K562 (cell line): Measurements from ENCODE around the gene PHF10. TPM values are rescaled to one million over a fixed set of nuclear protein-coding genes. Genes with fewer than 3 reads are reported as not detected.
A peak's percentile ranks its signal among the peaks of the same experiment; 100 is the strongest.

Experiments used
- ARID1B ChIP-seq: fragments of 450-650 bp; IDR thresholded peaks from 2 replicates; pipeline ENCODE4 v1.6.1; 2016; ENCODE audit warnings: antibody characterized with exemption, mild to moderate bottlenecking, inconsistent platforms
- BACH1 ChIP-seq: fragments of 200-800 bp; sonication (Bioruptor generic); IDR thresholded peaks from 2 replicates; pipeline ENCODE4 v1.6.1; 2016; ENCODE audit warnings: missing genetic modification characterization, missing compliant biosample characterization
- ELF2 ChIP-seq: fragments of 250-450 bp; sonication (Bioruptor Pico); IDR thresholded peaks from 2 replicates; pipeline ENCODE4 v1.5.0; 2021; ENCODE audit warnings: mild to moderate bottlenecking
- GATAD2A ChIP-seq: fragments of 450-650 bp; IDR thresholded peaks from 2 replicates; pipeline ENCODE4 v1.6.1; 2017
- KDM4B ChIP-seq, 2 experiments: fragments of 450-650 bp in 1 of 2; sonication (generic) in 1 of 2; IDR thresholded peaks; 2 replicates each; pipeline ENCODE4 v1.6.1; 2016 to 2017; ENCODE audit warnings: borderline replicate concordance in 2 of 2, antibody characterized with exemption in 1 of 2, low read depth in 1 of 2, mild to moderate bottlenecking in 1 of 2
- MEF2A ChIP-seq: IDR thresholded peaks from 2 replicates; pipeline ENCODE4 v1.6.1; 2011; ENCODE audit warnings: low read depth, mild to moderate bottlenecking, low read length, moderate library complexity; ENCODE audit not compliant: control insufficient read depth
- MLX ChIP-seq, 2 experiments: fragments of 450-650 bp in 1 of 2; sonication (generic) in 1 of 2; formaldehyde crosslinking; conservative IDR thresholded peaks; 2 replicates each; pipeline versions ENCODE4 v1.4.0 to v1.8.1; 2020 to 2022; ENCODE audit warnings: mild to moderate bottlenecking in 1 of 2, missing genetic modification reagents in 1 of 2
- RB1 ChIP-seq: fragments of 450-650 bp; IDR thresholded peaks from 2 replicates; pipeline ENCODE4 v1.6.1; 2017; ENCODE audit warnings: low read depth, mild to moderate bottlenecking
- RNF2 ChIP-seq: sonication (generic); IDR thresholded peaks from 2 replicates; pipeline ENCODE4 v1.6.1; 2016
- SUPT5H ChIP-seq: fragments of 450-650 bp; IDR thresholded peaks from 2 replicates; pipeline ENCODE4 v1.6.1; 2016
- THAP7 ChIP-seq: fragments of 250-450 bp; sonication (Bioruptor Pico); IDR thresholded peaks from 2 replicates; pipeline ENCODE4 v1.5.0; 2021
- ZBTB17 ChIP-seq: fragments of 450-650 bp; formaldehyde crosslinking; IDR thresholded peaks from 2 replicates; pipeline ENCODE4 v1.4.0; 2020; ENCODE audit warnings: mild to moderate bottlenecking
- ZBTB2 ChIP-seq: fragments of 450-650 bp; IDR thresholded peaks from 2 replicates; pipeline ENCODE4 v1.6.1; 2016; ENCODE audit warnings: antibody characterized with exemption
- ZC3H8 ChIP-seq: fragments of 450-650 bp; IDR thresholded peaks from 2 replicates; pipeline ENCODE4 v1.6.1; 2017
- ZNF668 ChIP-seq: fragments of 250-450 bp; sonication (Bioruptor Pico); IDR thresholded peaks from 2 replicates; pipeline ENCODE4 v1.8.0; 2022; ENCODE audit warnings: mild to moderate bottlenecking, inconsistent platforms
- ZNF764 ChIP-seq: fragments of 250-450 bp; sonication (Bioruptor Pico); IDR thresholded peaks from 2 replicates; pipeline ENCODE4 v1.4.0; 2020; ENCODE audit warnings: low read depth, mild to moderate bottlenecking, moderate library complexity
- ZNF766 ChIP-seq: fragments of 200-800 bp; sonication (Bioruptor generic); conservative IDR thresholded peaks from 2 replicates; pipeline ENCODE4 v1.6.1; 2016; ENCODE audit warnings: missing genetic modification characterization, missing compliant biosample characterization
- polyA plus RNA-seq, 8 experiments: library from polyadenylated mRNA; depleted of rRNA in 4 of 8; stranded (reverse) in 5 of 8; unstranded in 3 of 8; fragments of >200 nt; fragmentation: Nextera tagmentation in 2 of 8; fragmentation: Illumina TruSeq in 1 of 8; extraction: Ambion mirVana in 2 of 8; extraction: Trizol in 1 of 8; gene quantifications; 2 replicates each; pipeline versions ENCODE4 v1.2.1 to v1.2.3, GENCODE V29; 2011 to 2014; ENCODE audit warnings: inconsistent platforms in 1 of 8, missing spikeins in 1 of 8
- total RNA-seq, 7 experiments: library from RNA; depleted of rRNA in 6 of 7; stranded (reverse); fragments of >200 nt in 6 of 7; fragmentation: Illumina TruSeq in 2 of 7; extraction: Trizol in 2 of 7; gene quantifications; 2 replicates each; pipeline versions ENCODE4 v1.2.1 to v1.2.3, GENCODE V29; 2011 to 2021; ENCODE audit warnings: low replicate concordance in 1 of 7
- TF ChIP-seq, protein P1 (sequence below): sonication (generic); formaldehyde crosslinking; IDR thresholded peaks from 2 replicates; pipeline ENCODE4 v1.8.0; 2023; ENCODE audit warnings: mild to moderate bottlenecking, missing genetic modification reagents
- TF ChIP-seq, protein P2 (sequence below), 3 experiments: IDR thresholded peaks in 2 of 3; conservative IDR thresholded peaks in 1 of 3; 2 replicates each; pipeline ENCODE4 v1.5.1; 2011 to 2012; ENCODE audit warnings: low read length in 3 of 3, mild to moderate bottlenecking in 3 of 3, control low read depth in 2 of 3, improper control_type of control experiment in 1 of 3, inconsistent platforms in 1 of 3, low read depth in 1 of 3, mixed read lengths in 1 of 3, moderate library complexity in 1 of 3; ENCODE audit not compliant: insufficient read depth in 2 of 3

PHF10 gene
- total and polyA plus RNA-seq, 9 of the 15 experiments (the other 6 are each of a cell fraction or from before 2014, with no cell fraction given) = 23.9 to 88.9 (median 46.0) TPM

DNA sequence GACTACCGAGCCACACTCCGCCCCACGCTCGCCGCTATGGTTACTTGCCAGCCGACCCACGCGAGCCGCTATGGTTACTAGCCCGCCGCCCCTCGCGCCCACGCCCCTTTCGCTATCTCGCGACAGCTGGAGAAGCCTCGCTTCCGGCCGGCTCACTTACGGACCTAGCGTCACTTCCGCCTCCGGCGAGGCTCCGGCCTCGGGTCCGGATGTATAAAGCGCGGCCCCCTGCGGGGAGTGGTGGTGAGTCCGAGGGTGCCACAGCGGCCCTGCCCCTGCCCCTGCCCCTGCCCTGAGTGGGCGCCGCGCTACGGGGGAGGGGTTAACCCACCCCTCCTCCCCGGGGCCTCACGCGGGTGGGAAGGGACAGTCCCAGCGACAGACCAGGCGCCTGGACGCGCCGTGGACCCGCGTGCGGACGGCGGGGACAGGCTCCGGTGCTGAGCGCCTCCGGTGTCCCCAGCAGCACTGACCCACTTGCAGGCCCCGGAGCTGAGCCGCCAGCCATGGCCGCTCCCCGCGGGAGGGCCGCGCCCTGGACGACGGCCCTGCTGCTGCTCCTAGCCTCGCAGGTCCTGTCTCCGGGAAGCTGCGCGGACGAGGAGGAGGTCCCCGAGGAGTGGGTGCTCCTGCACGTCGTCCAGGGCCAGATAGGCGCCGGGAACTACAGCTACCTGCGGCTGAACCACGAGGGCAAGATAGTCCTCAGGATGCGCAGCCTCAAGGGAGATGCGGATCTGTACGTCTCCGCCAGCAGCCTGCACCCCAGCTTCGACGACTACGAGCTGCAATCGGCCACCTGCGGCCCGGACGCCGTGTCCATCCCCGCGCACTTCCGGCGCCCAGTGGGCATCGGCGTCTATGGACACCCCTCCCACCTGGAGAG is 22.1 kb downstream of the PHF10 start, which contains the start of the genes C6orf120 and WDR27 (continued):
- TF ChIP-seq, protein P1, sequence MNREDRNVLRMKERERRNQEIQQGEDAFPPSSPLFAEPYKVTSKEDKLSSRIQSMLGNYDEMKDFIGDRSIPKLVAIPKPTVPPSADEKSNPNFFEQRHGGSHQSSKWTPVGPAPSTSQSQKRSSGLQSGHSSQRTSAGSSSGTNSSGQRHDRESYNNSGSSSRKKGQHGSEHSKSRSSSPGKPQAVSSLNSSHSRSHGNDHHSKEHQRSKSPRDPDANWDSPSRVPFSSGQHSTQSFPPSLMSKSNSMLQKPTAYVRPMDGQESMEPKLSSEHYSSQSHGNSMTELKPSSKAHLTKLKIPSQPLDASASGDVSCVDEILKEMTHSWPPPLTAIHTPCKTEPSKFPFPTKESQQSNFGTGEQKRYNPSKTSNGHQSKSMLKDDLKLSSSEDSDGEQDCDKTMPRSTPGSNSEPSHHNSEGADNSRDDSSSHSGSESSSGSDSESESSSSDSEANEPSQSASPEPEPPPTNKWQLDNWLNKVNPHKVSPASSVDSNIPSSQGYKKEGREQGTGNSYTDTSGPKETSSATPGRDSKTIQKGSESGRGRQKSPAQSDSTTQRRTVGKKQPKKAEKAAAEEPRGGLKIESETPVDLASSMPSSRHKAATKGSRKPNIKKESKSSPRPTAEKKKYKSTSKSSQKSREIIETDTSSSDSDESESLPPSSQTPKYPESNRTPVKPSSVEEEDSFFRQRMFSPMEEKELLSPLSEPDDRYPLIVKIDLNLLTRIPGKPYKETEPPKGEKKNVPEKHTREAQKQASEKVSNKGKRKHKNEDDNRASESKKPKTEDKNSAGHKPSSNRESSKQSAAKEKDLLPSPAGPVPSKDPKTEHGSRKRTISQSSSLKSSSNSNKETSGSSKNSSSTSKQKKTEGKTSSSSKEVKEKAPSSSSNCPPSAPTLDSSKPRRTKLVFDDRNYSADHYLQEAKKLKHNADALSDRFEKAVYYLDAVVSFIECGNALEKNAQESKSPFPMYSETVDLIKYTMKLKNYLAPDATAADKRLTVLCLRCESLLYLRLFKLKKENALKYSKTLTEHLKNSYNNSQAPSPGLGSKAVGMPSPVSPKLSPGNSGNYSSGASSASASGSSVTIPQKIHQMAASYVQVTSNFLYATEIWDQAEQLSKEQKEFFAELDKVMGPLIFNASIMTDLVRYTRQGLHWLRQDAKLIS (CRISPR knock-in tag) = peak; percentile 92; the same call in 1 of the 2 replicates
- TF ChIP-seq ZNF668 (no peak), RNF2 (peak; percentile 16; the same call in 1 of the 2 replicates), ELF2 (peak; percentile 55; the same call in 1 of the 2 replicates), MLX (CRISPR knock-in tag; conservative IDR thresholded peaks at IDR 0.05) (no peak; a peak in 1 of 4 replicates), GATAD2A (no peak), ZNF764 (CRISPR knock-in tag) (no peak), ARID1B (no peak), BACH1 (no peak), KDM4B (IDR thresholded peaks at IDR 0.05; ENCODE audit: borderline replicate concordance in 2 of 2, low read depth in 1 of 2) (peak in 1 of 2 experiments; percentile 65; a peak in 1 of 4 replicates), ZNF766 (CRISPR knock-in tag) (no peak), ZC3H8 (no peak), THAP7 (CRISPR knock-in tag) (no peak), ZBTB17 (CRISPR knock-in tag) (peak; percentile 87; the same call in 1 of the 2 replicates), SUPT5H (peak; percentile 97), MEF2A (no peak), RB1 (peak; percentile 52), ZBTB2 (peak; percentile 43)
- TF ChIP-seq, protein P2, sequence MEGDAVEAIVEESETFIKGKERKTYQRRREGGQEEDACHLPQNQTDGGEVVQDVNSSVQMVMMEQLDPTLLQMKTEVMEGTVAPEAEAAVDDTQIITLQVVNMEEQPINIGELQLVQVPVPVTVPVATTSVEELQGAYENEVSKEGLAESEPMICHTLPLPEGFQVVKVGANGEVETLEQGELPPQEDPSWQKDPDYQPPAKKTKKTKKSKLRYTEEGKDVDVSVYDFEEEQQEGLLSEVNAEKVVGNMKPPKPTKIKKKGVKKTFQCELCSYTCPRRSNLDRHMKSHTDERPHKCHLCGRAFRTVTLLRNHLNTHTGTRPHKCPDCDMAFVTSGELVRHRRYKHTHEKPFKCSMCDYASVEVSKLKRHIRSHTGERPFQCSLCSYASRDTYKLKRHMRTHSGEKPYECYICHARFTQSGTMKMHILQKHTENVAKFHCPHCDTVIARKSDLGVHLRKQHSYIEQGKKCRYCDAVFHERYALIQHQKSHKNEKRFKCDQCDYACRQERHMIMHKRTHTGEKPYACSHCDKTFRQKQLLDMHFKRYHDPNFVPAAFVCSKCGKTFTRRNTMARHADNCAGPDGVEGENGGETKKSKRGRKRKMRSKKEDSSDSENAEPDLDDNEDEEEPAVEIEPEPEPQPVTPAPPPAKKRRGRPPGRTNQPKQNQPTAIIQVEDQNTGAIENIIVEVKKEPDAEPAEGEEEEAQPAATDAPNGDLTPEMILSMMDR (IDR thresholded peaks at IDR 0.05 in 2 of 3, conservative IDR thresholded peaks at IDR 0.05 in 1 of 3; ENCODE audit: insufficient read depth in 2 of 3, low read depth in 1 of 3, low read length in 3 of 3) = peak in 1 of 3 experiments; percentile 24; a peak in 2 of 6 replicates
